ENCODE results near the gene SIRPG.
"Not testable (repeated sequence)": the region's sequence is repeated elsewhere in the genome, so short reads cannot be mapped to it uniquely, and the experiment has no call there.

The SIRPG gene

GRCh38 chr20:1635291-1635979 lies 22.1 kb downstream of the SIRPG start:
- no peak for DNase-seq (ENCODE audit: low read depth)

DNA sequence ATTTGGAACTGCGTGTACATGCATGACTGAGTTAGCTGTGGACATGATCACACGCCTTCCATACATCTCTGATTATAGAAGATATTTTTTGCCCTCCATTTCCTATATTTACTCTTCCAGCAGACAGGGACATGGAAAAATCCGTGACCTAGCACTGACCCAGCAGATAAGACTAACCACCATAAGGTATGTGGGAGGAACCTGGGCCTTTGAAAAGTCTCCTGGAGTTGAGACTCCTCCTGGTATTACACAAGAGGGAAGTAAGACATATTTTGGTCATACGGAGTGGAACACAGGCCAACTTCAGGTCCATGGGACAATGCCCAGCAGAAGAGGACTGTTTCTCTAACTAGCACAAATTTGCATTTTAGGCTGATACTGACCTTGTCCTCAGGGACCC lies 24.0 kb downstream of the SIRPG start:
- no peak for DNase-seq (ENCODE audit: low read depth)

- no peak for DNase-seq (ENCODE audit: low read depth)
Measured at GRCh38 chr20:1632178-1632577, 25.4 kb downstream of the SIRPG start.

DNA sequence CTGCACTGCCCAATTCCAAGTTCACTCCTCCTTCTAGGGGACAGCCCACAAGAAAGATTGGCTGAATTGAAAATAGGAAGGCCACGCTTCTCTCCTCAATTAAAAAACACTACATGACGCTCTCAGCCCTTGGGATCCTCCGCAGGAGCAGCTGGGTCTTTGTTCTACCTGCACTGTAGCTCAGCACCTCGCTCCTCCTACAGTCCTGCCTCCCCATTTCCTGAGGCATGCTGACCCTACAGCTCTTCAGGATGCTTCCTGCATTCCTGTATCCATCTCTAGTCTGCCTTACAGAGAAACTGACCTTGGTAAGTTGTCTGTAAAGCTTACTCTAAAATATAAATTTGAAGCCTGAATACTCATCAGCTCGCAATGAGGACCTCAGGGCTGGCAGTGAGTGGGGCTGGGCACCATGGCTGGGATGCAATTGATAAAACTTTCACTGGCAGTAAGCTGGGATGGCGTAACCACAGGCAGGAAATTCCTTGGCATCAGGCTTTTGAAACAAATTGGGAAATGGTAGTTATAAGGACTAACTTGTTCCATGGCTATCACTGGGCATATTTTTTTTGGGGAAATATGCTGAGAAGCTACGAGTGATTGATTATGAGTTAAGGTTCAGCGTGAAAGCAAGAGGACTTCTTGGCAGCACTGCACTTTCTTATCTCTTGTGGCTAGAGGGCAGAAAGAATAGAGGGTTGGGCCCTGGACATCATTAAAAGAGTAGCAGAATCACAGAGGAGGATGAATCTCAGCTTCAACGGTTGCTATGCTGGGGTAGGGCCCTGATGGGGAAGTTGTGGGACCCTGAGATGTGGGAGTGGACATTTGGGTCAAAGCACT lies 26.0 kb downstream of the SIRPG start:
- DNase-seq (ENCODE audit: low read depth), result no peak

DNA sequence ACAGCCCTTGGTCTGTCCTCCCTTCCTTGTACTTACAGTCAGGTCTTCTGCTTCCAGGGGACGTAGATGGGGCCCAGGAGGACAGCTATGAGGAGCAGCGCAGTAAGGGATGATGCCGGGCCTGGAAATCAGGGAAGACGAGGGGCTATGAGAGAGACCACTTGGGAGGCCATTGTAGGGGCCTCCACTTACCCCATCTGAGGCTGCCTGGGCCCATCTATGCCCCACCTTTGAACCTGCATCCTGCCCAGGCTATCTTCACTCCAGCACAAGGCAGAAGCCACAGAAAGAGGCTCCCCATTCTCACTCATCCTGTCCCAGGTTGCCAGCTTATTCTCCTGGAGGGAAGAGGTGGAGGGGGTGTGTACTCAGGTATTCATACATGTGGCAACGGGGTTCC lies 27.4 kb downstream of the SIRPG start:
- no peak for DNase-seq (ENCODE audit: low read depth)

GRCh38 chr20:1629321-1629720 lies 28.3 kb downstream of the SIRPG start:
- DNase-seq (ENCODE audit: low read depth), result no peak

GRCh38 chr20:1628621-1629020 lies 29.0 kb downstream of the SIRPG start:
- DNase-seq (ENCODE audit: low read depth), result no peak

- no peak for DNase-seq (ENCODE audit: low read depth)
Measured at GRCh38 chr20:1627200-1627550, 30.4 kb downstream of the SIRPG start.

DNA sequence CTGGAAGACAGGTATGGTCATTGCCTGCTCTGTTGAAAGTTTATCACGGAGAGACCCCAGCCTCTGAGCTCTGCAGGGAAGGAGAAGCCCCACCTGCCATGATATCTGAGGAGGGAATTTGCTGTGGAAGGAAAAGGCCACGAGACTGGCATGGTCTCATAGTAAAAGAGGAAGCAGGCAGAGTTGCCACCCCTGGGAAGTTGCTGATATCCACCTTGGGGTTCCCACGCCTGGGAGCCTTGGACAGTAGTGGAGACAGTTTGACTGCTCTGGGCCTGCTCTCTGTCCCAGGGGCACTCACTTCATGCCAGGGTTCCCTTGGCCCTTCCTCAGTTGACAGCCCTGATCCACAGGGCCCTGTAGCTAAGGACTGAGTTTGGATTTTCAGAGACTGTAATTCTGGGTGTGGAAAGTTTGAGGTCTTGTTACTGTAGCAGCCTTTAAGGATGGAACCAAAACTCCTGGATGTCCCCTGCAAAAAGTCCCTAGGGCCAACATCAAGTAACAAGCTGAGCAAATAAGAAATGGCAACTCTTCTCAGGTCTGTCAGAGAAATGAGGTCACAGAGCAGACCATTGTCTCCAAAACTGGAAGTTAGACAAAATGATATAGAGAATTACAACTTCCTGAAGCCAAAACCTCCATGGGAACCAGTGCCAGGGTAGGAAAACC lies 30.9 kb downstream of the SIRPG start:
- no peak for DNase-seq (ENCODE audit: low read depth)

- no peak for DNase-seq (ENCODE audit: low read depth)
Measured at GRCh38 chr20:1625083-1625690, 32.4 kb downstream of the SIRPG start.

DNA sequence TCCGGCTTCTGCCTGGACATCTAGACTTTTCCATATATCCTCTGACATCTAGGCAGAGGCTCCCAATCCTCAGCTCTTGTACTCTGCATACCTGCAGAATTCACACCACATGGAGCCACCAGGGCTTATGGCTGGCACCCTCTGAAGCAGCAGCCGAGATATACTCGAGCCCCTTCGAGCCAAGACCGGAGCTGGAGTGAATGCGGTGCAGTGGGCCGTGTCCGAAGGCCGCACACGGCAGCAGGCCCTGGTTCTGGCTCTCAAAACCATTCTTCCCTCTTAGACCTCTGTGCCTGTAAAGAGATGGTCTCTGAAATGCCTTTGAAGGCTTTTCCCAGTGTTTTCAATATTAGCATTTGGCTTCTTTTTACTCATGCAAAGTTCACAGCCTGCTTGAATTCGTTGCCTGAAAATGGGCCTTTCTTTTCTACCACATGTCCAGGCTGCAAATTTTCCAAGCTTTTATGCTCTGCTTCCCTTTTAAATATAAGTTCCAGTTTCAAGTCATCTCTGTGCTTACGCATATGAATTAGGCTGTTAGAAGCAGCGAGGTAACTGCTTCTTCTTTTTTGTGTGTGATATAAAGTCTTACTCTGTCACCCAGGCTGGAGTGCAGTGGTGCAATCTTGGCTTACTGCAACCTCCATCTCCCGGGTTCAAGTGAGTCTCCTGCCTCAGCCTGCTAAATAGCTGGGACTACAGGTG lies 33.9 kb downstream of the SIRPG start:
- DNase-seq (ENCODE audit: low read depth), result no peak

- no peak for DNase-seq (ENCODE audit: low read depth)
Measured at GRCh38 chr20:1622450-1622849, 35.1 kb downstream of the SIRPG start.

GRCh38 chr20:1621316-1621715 lies 36.3 kb downstream of the SIRPG start:
- DNase-seq (ENCODE audit: low read depth), result no peak

GRCh38 chr20:1619861-1620444 lies 37.6 kb downstream of the SIRPG start, which contains the start of gene SIRPB1:
TSS of gene SIRPB1 (minus strand) at chr20:1620009. CDS start at chr20:1619944, 65 bp downstream.
- DNase-seq (ENCODE audit: low read depth), result no peak

DNA sequence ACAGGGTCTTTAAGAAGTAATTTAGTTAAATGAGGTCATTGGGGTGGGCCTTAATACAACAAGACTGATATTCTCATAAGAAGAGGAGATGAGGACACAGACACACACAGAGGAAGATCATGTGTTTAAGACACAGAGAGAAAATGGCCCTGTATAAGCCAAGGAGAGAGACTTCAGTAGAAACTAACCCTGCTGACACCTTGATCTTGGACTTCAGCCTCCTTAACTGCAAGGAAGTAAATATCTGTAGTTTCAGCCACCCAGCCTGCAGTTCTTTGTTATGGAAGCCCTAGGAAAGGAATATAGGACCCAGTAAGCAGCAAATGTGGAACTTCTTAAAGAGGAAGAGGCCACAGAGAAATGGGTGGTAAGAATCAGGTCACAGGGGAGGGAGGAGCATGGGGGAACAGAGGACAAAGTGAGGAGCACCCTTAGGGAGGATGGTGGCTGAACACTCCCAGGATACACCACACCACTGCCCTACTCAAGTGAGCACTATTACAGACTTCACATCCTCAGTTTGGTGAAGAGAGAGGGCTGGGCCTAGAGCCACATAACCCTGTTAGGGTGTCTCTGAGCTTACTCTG lies 38.5 kb downstream of the SIRPG start:
- DNase-seq (ENCODE audit: low read depth), result no peak

- no peak for DNase-seq (ENCODE audit: low read depth)
Measured at GRCh38 chr20:1618479-1618878, 39.1 kb downstream of the SIRPG start.

DNA sequence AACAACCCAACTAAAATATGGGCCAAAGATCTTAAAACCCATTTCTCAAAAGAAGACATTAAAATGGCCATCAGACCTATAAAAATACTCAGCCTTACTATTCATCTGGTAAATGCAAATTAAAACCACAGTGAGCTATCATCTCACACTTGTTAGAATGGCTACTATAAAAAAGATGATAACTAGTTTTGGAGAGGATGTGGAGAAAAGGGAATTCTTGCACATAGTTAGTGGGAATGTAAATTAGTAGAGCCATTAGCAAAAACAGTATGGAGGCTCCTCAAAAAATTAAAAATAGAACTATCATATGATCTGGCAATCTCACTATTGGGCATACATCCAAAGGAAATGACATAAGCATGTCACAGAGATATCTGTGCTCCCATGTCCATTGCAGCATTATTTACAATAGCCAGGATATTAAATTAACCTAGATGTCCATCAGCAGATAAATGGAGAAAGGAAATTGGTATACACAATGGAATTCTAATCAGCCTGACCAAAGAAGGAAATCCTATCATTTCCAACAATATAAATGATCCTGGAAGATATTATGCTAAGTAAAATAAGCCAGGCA lies 40.6 kb downstream of the SIRPG start:
- no peak for DNase-seq (ENCODE audit: low read depth)

- DNase-seq (ENCODE audit: low read depth), result not testable (repeated sequence)
Measured at GRCh38 chr20:1610404-1610803, 47.2 kb downstream of the SIRPG start.

- DNase-seq (ENCODE audit: low read depth), result not testable (repeated sequence)
Measured at GRCh38 chr20:1608678-1609347, 48.8 kb downstream of the SIRPG start.

- no peak for DNase-seq (ENCODE audit: low read depth)
Measured at GRCh38 chr20:1600736-1601135, 56.8 kb downstream of the SIRPG start.

Data from stimulated activated CD8-positive, alpha-beta memory T cell treated with anti-CD3 and anti-CD28 coated beads, Interleukin-12 subunit alpha, Interleukin-12 subunit beta, amount 100 ng/mL, for 1 hour (primary cell).